Measurements from ENCODE around the gene TMEM212.
"Not testable (repeated sequence)": the region's sequence is repeated elsewhere in the genome, so short reads cannot be mapped to it uniquely, and the experiment has no call there.

TMEM212 gene

DNA sequence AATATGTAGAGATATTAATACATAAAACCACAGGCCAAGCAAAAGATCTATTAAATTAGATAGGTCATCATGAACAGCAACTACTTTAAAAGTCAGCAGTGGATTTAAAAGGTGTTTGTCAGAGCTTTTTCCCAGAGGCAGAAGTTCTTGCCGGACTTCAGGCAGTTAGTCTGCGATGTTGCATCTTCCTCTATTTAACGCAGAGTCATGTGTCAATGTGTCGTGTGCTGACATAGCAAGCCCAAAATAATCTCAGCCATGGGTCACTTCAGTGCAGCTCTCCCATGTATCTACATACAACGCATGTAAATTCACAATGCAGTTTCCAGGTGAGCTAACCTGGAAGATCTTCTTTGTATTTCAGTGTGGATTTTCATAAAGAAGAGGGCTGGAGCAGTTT, 8.0 kb upstream of the TMEM212 start:
- no peak for DNase-seq

DNA sequence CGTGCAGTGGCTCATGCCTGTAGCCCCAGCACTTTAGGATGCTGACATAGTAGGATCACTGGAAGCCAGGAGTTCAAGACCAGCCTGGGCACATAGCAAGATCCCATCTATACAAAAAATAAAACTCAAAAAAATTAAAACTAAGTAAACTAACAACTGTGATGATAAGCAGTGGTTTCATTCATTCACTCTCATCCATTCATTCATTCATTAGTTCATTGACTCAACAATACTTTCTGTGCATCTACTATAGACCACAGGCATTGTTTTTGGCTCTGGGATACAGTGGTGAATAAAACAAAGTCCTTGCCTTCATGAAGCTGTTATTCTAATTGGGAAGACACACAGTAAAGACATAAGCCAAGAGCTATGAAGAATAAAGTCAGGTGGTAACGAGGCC, 7.5 kb upstream of the TMEM212 start:
- DNase-seq: no peak

DNA sequence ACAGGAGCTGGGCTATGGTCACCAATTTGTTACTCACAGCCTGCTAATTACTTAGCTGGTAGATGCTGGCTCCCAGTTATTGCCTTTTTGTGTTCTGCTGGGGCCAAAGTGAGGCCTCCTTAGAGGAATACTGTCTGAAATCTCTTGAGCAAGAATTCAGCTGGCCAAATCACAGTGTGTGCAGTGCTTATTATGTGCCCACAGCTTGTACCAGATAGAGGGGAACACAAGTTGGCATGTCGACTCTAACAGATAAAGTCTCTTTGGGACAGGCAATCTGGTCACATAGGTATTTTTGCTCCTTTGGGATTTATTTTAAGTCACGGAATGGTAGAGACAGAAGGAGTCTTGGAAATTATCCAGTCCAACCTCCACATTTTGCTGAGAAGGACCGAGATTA, 6.3 kb upstream of the TMEM212 start:
- DNase-seq: no peak

DNA sequence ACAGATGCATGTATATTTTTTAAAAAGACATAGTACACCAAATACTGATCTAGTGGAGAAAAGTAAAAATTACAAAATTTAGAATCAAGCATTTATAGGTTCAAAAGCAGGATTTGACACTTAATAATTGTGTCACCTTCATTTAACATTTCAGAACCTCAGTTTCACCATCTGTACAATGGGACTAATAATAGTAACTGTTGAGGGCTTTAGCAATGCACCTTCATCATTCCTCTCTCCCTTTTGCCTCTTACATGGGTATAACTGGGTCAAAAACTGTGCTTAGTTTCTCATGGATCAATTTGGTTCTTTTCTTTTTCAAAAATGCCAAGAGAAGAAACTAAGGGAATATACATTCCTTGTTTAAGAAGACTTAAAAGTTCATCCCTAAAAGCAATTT, 5.5 kb upstream of the TMEM212 start:
- DNase-seq: no peak

DNA sequence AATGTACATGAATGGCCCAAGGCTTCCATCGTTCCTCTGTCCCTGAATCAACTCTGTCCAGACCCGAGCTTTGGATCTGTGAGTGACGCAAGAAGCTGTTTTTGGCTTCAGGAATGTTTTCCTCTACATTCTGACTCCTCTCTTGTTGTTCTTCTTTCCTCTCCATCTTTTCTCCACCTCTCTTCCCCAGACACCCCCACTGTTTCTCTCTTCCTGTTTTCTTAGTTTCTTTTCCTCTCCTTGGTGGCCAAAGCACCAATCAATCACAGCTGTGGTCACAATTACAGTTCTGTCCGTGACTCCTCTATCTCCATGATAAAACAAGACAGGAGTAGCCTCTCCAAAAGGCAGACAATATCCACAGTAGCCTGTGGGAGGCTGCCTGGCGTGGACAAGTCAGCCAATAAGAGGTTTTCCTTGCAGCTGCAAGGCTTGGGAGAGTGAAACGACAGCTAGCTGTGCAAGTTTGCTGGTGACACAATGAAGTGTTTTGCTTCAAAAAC, 4.9 kb upstream of the TMEM212 start:
- no peak for DNase-seq

DNA sequence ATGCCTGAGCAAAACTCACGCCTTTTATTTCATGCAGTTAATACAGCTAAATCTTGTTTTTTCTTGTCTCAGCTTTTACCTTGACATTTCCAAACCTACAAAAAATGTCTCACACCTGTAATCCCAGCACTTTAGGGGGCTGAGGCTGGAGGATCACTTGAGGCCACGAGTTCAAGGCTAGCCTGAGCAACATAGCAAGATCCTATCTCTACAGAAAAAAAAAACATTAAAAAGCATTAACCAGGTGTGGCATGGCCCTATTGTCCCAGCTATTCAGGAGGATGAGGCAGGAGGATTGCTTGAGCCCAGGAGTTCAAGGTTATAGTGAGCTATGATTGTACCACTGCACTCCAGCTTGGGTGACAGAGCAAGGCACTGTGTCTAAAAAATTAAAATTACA, 3.9 kb upstream of the TMEM212 start:
- no peak for DNase-seq

DNA sequence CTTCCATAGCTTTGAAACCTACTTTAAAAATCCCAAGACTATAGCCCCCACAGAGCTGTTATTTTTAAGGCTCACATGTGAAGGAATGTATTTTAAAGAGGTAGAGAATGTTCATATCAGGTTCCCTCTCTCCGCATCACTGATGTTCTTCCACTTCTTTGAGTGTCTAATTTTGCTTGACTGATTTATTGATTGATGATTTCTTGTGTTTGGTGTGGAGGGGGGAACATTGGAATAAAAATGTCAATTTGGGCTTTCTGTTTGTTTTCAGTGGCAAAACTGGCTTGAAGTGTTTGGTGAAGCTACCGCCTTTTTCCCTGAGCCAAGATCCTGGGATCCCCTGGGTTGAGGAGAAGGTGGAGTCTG, 2.7 kb upstream of the TMEM212 start:
- no peak for DNase-seq

DNA sequence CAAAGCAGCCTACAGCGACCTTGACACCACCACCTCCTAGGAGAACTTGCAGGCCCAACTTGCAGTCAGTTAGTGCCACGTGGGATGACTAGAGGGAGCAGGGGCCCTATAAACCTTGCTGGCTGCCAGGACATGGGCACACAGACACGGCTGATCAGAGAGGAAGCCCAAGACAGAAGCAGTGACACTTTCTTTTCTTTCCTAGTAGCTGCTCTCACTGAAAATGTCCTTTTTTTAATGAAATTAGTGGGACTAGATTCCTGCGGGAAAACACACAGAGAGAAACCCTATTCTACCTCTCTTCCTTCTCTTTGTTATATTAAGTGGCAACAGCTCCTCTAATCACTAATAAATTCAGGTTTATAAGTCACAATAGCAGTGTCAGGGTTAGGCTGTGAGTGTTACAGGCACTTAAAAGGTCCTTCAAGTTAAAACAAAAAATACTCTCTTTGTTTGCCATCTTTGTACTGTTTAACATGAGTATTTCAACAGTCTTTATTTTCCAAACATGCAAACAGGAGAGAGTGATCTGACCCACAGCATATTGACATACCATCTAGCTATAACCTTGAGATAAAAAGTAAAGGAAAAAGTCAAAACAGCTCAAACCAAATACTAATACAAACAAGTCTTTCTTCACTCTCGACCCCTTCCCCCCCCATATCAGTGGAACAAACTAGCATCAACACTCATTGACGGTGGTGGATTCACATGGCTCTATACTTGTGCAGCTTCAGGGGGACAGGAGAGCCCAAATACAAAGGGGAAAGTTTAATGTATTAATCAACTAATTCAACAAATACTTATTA, 2.1 kb upstream of the TMEM212 start:
- DNase-seq: no peak

DNA sequence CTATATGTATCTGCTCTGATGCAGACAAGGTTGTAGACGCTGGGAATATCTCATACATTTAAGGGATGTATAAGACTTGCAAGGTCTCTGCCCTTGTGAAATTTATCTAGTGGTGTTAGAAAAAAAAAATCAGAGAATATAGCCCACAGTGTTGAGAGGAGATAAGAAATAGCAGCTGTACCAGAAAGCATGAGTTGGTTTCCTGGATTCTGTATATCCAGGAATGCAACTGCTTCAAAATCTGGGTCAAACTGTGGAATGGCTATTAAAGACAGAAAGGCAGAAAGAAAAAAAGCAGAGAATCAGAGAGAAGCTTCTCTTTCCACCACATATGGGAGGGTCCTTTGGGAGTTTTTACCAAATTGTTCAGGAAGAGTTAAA, 1.5 kb upstream of the TMEM212 start:
- no peak for DNase-seq

DNA sequence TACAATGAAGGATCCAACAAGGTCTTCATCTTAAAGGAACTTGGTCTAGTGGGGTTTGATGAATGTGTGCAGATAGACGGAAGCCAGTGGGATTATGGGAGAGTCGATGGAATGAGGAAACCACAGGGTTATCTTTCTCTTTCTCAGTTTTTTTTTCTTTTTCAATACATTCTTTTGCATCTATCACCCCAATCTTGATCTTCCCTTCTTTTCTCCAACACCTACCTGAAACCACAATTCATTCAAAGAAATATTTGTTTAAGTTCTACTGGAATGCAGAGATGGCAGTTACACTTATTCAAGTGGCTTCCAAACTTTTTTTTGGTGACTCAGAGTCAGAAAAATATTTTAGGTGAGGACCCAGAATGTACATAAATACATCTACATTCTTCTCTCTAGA, 1.7 kb downstream of the TMEM212 start:
- no peak for DNase-seq

DNA sequence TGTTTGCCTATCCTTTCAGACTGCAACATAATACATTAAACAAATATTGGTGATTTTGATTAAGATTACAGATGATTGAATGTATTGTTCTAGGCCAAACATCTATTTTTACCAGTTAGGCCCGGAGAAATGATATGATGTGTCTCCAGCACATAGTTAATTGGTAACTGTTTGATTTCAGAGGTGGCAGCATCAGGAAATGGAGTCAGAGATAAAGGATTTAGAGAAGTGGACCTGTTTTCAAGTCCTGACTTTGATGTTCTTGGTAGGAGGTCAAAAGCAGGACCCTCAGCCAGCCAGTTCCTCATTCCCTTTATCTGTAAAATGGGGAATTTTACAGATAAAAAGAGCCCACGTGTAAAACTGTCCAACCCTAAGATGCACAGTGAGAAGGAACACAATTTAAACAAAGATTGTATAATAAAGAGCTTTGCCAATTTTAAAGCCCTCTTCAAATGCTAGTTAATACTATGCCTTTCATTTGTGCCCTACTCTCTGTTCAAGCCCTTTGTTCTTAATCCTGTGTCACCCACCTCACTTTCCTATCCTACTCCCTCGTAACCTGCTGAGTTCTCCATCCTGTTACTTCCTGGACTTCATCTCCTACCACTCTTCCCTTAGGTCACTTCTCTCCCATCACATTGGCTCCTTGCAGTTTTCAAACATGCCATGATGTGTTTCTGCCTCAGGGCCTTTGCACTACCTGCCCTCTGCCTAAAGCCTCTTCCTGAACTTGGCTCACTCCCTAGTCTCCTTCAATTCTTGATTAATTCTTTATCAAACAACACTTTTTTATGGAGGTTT, 2.5 kb downstream of the TMEM212 start:
- DNase-seq: no peak

DNA sequence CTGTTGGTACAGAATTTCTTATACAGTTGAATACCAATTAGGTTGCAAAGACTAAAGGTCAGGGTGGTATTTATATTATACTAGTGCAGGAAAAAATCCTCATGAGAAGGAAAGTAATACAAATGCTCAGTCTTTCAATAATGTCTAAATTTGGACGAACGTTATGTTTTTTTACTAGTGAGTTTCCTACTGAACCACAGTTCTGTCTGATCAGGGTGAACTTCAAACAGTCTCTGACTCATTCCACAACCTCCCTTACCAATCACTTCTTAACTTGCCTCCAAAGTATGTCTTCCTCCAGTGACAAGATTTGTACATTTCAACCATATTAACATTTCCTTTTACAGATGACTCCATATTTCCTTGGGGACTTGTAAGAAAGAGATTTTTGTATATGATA, 3.4 kb downstream of the TMEM212 start:
- no peak for DNase-seq

DNA sequence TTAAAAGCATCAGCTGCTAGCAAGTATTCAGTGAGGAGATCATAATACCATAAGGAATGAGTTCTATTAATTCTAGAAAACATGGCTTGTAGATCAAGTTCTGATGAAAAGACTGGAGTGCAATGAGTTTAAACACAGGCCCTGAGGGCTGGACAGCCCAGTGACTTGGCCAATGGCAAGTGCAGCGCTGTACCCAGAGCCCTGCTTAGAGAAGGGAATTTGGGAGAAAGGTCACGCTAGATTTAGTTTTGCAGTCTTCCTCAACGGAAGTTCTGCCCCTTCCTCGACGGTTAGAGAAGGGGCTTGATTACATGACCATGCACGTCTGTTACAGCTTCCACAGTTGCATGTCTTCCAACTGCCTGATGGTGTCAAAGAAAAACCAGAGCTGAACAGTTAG, 4.0 kb downstream of the TMEM212 start:
- no peak for DNase-seq

DNA sequence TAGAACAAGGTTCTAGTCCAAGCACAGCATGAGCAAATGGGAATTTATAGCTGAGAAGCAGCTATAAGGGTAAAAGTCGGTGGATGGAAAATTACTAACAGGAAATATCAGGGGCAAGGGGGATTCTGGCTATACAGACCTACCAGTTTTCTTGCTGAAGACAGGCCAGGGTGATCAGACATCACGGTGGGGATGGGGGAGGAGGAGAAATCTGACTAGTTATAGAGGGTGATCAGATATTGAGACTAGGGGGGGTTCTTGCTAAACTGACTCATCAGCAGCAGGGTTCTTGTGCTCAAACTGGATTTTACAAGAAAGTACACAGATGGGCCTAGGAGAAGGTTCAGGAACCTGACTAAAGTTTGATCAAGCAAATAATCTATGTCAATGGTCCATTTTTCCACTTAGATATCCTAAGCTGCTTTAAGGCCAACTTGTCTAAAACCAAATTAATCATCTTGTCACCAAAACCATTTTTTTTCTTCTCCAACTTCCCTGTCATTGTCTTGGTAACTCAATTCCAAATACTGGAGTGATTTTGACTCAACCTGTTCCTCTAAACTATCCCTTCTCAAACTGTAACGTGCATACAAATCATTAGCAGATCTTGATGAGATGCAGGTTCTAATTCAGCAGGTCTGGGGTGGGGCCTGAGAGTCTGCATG, 4.6 kb downstream of the TMEM212 start:
- no peak for DNase-seq

DNA sequence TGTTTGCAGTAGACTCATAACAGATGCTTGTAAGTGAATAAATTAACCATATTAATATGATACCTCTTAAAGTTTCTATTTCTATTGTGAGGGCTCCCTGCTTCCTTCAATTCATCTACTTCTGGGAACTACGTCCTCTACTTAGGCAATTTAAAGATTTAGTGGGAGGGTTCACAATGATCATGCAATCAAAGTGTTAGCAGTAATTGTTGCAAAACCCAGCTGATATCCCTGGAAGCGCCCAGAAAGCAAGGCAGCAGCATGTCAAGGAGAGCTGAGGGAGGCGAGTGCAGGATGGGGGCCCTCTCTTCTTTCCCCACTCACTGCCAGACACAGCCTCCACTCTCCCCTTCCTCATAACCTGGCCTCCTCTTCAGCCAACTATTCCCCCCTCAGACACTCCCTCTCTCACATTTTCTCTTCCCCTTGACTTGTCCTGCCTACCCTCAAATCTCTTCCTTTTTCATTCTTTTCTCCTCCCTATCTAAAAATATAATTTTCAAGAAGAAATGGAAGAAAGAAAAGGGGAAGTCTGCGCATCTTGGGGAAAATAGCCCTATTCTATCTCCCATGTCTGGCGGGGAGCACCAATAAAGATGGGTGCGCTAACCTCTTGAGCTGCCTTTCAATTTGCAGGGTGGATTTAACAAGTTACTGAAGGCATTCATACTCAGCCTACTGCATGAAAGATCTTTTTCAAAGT, 6.6 kb downstream of the TMEM212 start:
- DNase-seq: no peak

DNA sequence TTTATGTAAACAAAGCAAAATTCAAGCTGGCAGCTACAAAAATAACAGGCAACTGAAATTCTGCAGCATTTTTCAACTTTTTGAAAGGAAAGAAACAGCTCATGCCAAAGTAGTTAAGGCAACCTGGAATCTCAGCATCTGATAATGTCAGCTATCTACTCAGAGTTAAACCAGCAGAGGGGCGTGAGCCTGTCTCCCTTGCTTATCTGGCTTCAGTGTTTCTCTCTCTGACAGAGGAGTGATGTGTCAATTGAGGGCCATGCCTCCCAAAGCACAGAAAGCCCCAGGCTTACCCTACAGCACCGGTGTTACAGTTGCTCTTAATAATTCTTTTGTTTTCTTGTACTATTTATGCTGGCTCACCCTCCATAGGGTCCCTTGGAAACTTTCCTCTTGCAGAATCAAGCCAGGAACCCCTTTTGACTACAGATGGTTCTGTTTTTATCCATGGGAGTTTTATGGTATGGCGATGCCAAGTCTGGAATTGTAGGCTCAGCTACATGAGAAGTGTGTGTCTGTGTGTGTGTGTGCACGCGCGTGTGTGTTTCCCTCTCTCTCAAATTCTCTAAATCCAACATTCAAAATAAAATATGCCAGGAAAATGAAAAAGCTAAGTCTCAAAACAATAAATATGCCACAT, 7.3 kb downstream of the TMEM212 start:
- DNase-seq: no peak

DNA sequence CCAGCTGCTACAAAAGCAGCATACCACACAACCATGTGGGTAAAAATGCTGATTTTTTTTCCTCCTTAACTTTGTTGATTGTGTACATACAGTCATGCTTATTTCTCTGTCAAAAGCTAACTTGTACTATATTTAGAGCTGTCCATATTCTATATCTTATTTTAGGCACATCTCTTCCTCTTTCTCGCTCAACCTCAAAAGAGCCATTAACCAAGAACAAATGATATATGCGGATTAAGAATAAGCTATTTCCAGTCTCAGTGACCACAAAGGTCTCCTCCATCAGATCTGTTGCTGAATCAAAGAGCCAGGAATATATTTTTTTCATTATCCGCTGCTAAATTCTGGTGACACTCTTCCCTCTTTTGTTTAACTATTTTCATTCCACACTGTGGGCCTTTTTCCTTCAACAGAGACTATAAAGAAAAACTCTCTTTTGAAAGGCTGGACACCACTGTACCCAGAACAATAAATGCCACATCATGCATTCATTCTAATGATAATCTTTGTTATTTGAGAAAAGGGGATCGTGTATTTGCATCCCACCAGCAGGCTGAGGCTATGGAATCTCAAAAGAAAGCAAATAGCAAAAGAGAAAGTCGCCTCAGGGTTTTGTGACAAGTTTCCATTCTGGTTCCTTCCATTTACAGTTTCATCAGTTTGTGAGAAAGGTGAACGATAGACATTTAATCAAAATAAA, 8.0 kb downstream of the TMEM212 start:
- no peak for DNase-seq

DNA sequence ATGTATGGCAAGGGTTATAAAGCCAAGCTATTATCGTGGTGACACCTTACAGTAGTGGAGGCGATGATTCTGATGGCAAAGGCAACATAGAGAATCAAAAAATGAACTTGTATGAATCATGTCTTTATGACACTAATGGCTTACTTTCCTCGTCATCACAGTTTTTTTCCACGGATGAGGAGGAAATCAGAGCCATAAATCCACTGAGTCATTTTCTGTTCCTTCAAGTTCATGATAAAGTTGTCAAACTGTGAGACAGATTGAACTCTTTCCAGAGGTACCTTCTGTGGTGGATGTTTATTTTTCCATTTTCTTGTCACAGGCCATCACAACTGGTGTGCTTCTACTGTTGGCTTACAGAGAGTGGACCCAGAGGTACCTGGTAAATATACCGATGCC, 8.5 kb downstream of the TMEM212 start:
- no peak for DNase-seq

DNA sequence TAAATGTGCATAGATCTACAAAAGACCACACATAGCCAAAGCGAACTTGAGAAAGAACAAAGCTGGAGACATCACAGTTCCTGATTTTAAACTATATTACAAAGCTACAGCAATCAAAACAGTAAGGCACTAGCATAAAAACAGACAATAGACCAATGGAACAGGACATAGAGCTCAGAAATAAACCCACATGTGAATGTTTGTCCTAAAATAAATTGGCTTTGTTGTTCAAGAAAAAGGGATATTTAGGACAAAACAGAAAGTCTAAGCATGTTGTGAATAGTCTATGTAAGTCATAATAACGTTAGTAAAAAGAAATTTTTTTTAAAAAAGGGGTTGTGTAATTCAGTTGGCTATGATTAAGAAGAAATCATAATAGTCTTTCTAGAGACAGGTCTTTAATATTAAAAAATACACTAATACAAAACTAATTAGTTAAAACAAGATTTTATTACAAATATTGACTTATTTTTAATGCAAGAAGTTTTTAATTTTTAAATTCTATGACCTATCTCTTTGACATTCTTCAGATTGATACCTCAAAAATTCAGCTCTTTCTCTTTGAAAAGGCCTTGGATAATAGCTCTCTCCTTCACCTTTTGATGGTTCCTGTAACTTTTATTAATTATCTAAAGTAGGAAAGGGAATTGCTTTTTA, 11.6 kb downstream of the TMEM212 start:
- DNase-seq: no peak

DNA sequence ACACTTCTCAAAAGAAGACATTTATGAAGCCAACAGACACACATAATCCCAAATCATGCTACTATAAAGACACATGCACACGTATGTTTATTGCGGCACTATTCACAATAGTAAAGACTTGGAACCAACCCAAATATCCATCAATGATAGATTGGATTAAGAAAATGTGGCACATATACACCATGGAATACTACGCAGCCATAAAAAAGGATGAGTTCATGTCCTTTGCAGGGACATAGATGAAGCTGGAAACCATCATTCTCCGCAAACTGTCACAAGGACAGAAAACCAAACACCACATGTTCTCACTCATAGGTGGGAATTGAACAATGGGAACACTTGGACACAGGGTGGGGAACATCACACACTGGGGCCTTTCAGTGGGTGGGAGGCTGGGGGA, 15.6 kb downstream of the TMEM212 start:
- not testable (repeated sequence) for DNase-seq

DNA sequence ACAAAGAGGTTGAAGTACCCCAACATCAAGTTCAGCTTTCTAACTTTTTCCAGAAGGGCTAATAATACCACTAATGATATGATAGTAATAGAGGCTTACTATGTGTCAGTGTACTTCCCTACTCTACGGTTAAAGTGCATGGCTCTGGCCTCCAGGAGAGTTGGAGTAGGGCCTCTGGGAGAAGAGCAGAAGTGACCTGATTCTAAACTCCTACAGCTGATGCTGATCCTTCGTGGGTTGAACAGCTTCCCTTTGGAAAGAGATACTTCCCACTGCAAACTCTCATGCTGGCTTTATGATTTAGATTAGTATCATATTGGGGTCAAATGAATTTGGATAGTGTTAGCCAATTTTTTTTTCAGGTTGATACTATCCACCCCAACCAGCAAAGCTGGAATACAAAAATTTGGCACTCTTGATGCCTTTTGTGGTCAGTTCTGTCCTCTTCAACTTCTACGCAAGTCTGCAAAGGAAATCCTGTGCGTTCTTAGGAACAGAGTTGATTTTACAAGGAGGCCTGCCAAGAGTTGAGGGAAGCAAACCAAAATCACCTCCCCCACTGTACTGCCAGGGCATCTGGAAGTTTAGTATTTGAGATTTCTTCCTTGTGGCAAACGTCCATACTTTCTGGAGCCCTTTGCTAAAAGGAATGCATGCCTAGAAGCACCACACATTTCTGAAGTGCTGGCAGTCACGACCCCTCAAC, 17.8 kb downstream of the TMEM212 start:
- DNase-seq: no peak

Data from NCI-H1048 (cell line).